ENCODE data around the gene OSBPL3.

GRCh38 chr7:25028370-25029021 lies 48.5 kb upstream of the OSBPL3 start:
- TF ChIP-seq CTCF (IDR thresholded peaks at IDR 0.05) = no peak
- TF ChIP-seq POLR2A (IDR thresholded peaks at IDR 0.05) = no peak

Data from heart left ventricle (tissue), 13 donors.